GM19438 (cell line): ENCODE results near the gene EHD2.
"Not testable (repeated sequence)": the region's sequence is repeated elsewhere in the genome, so short reads cannot be mapped to it uniquely, and the experiment has no call there.

Experiments used
- ATAC-seq: cut with Tn5 transposase; IDR thresholded peaks from one replicate; pipeline ENCODE4 v1.9.1; 2021; ENCODE audit warnings: low read depth; ENCODE audit not compliant: unreplicated experiment

The EHD2 gene

GRCh38 chr19:47765523-47766358, 52.5 kb downstream of the EHD2 start:
- ATAC-seq = no peak

GRCh38 chr19:47766359-47766620, 53.1 kb downstream of the EHD2 start:
- ATAC-seq = no peak

- ATAC-seq = no peak
Observed at GRCh38 chr19:47766670-47767069, 53.4 kb downstream of the EHD2 start.

- no peak for ATAC-seq
Observed at GRCh38 chr19:47767349-47767748, 54.1 kb downstream of the EHD2 start.

GRCh38 chr19:47768604-47769003, 55.4 kb downstream of the EHD2 start:
- ATAC-seq = no peak

DNA sequence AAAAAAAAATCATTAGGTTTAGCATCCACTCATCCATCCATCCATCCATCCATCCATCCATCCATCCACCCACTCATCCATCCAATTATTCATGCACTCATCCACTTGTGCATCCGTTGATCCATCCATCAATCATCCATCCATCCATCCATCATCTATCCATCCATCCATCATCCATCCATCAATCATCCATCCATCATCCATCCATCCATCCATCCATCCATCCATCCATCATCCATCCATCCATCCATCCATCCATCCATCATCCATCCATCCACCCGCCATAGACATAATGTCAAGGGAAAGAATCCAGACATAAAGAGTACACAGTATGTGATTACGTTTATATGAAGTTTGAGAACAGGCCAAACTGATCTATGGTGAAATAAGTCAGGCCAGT, 56.3 kb downstream of the EHD2 start:
- no peak for ATAC-seq

GRCh38 chr19:47771291-47771690, 58.1 kb downstream of the EHD2 start:
- not testable (repeated sequence) for ATAC-seq

DNA sequence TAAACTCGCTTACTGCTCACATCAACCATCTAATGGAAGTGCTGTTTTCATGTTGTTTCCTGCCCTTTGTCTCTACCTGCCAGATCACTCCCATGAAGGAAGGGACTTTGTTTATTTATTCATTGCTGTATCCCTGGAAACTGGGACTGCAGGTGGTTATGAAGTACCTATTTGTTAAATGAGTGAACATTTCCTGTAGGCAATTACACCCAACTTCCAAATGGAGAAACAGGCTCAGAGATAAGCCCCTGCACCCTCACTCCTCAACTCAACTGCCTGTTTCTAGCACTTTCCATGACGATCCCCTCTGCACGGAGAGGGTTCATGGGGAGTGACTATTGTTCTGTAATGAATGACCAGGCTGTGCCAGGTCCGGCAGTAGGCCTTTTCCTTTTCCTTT, 63.3 kb downstream of the EHD2 start:
- no peak for ATAC-seq

GRCh38 chr19:47777245-47778048, 64.2 kb downstream of the EHD2 start:
- not testable (repeated sequence) for ATAC-seq

DNA sequence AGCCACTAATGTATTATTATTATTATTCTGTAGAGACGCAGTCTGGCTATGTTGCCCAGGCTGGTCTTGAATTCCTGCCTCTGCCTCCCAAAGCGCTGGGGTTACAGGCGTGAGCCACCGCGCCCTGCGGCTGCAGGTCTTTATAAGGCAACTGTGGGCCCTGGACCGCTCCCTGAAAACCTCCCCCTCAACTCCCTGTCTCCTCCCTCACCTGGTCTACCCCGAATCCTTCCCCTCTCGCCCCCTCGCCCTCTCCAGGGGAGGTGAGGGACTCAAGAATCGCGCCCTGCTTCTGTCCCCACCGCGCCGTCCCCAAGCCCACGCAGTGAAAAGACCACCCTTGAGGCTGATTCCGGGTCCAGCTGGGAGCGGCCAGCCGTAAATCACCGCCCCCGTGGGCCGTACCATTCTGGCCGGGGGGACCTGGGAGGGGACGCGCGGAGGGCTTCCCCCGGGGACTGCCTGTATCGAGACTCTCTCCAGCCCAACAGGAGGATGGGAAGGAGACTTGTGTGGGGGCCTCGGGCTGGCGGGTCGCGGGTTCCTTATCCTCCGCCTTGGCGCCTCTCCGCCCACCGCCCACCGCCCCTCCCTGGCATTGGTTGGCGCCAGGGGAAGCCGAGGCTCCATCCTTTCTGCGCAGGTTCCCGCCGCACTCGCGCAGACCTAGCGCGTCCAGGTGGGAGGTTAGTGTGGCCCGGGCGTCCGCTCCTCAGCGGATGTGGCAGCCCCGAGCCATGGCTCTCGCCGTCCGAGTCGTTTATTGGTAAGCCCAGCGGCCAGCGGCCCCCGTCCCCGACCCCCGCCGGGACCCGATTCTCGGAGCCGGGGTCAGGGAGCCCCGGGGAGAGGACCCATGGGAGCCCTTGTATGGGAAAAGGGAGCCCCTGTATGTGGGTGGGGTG, 65.1 kb downstream of the EHD2 start, which contains the start of gene SELENOW:
TSS of gene SELENOW (plus strand) at position 655 of the 905 bp plus-strand sequence. CDS start at position 738, 83 bp downstream.
- peak; percentile 84 for ATAC-seq

GRCh38 chr19:47778954-47779351, 65.7 kb downstream of the EHD2 start:
- ATAC-seq = no peak

DNA sequence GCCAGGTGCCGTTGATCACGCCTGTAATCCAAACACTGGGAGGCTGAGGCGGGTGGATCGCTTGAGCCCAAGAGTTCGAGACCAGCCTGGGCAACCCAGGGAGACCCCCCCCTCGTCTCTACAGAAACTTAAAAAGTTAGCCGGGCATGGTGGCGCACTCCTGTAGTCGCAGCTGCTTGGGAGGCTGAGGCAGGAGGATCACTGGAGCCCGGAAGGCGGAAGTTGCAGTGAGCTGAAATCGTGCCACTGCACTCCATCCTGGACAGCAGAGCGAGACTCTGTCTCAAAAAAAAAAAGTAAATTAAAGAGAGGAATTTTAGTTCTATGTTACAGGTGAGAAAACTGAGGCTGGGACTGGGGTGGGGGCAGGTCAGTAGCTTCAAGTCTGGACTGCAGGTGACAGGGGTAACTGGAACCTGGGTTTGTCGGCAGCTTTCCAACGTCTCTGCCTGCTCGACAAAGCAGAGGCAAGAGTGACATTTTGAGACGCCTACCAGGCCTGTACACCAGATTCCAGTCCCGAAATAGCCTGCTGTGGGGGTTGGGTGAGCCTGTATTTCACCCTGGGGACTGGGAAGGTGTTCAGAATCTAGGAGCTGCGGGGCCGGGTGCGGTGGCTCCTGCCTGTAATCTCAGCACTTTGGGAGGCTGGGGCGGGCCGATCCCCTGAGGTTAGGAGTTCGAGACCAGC, 66.4 kb downstream of the EHD2 start:
- no peak for ATAC-seq

DNA sequence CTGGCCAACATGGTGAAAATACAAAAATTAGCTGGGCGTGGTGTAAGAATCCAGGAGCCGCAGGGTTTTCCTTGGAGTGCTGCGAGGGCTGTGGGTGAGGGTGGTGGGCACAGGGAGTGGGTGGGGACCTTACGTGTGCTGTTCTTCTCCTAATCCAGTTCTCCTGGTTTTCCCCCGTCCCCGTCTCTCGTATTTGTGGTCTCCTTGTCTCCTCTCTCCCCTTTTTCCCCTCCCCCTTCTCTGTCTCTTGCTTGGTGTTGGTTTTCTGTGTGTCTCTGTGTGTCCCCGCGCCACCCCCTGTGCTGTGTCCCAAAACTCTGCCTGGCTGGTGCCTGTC, 67.0 kb downstream of the EHD2 start:
- no peak for ATAC-seq

DNA sequence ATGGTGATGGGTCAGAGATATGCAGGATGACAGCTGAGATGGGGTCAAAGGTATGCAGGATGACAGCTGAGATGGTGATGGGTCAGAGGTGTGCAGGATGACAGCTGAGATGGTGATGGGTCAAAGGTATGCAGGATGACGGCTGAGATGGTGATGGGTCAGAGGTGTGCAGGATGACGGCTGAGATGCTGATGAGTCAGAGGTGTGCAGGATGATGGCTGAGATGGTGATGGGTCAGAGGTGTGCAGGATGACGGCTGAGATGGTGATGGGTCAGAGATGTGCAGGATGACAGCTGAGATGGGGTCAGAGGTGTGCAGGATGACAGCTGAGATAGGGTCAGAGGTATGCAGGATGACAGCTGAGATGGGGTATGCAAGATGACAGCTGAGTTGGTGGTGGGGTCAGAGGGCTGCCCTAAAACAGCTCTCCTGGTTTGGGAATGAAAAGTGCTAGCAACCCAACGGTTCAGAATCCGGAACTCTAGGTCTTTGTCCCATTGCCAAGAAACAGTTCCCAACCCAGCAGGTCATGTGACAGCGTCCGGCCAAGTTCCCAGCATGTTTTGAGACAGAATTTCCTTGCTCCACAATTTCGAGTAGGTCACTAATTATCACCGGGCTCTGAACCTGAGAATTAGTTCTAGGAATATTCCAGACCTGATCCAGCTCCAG, 68.5 kb downstream of the EHD2 start:
- no peak for ATAC-seq

DNA sequence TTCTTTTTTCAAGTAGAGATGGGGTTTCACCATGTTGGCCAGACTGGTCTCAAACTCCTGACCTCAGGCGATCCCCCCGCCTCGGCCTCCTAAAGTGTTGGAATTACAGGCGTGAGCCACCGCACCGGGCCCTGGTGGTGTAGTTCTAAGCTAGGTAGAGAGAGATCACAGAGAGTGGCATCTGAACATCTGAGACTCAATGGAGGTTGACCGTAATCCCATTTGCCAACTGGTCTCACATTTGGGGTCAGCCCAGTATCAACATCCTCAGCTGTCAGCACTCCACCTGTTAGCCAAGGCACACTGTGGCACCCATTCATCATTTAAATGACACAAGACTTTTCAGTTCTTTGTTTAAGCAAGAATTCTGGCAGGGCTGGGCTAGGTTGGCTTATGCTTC, 73.3 kb downstream of the EHD2 start:
- no peak for ATAC-seq

- ATAC-seq = not testable (repeated sequence)
Observed at GRCh38 chr19:47787307-47787706, 74.1 kb downstream of the EHD2 start.

GRCh38 chr19:47789811-47790210, 76.6 kb downstream of the EHD2 start:
- not testable (repeated sequence) for ATAC-seq

GRCh38 chr19:47790398-47790814, 77.2 kb downstream of the EHD2 start:
- ATAC-seq = no peak

DNA sequence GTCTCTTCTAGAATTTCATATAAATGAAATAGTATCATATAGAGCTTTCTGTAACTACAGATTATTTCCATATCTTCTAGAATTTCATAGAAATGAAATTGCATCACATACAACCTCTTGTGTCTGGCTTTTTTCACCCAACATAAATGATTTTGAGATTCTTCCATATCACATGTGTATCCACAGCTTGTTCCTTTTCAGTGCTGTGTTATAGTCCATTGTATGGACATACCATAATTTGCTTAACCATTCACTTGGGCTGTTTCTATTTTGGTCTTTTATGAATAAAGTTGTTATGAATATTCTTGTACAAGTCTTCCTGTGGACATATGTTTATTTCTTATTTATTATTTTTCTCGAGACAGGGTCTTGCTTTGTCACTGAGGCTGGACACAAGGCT, 79.4 kb downstream of the EHD2 start:
- no peak for ATAC-seq
